H1 (cell line): Measurements from ENCODE around the gene ITPR1. TPM values are rescaled to one million over a fixed set of nuclear protein-coding genes. Genes with fewer than 3 reads are reported as not detected.

Source experiments
- CTCF ChIA-PET: fragments of 300-600 bp; sonication (Branson Sonifier 250); formaldehyde crosslinking; loops from one replicate; lab custom pipeline; 2021; ENCODE audit not compliant: partially characterized antibody; lab: Charles Lee
- POLR2A ChIA-PET: fragments of 300-600 bp; sonication (Branson Sonifier 250); formaldehyde crosslinking; loops from one replicate; lab custom pipeline; 2021; ENCODE audit warnings: inconsistent platforms; ENCODE audit not compliant: partially characterized antibody; lab: Charles Lee
- DNase-seq, 2 experiments: peaks; one replicate each; pipeline versions ENCODE4 v3.0.0 to v3.0.0-alpha.2; 2010 to 2022; ENCODE audit warnings: low spot score in 2 of 2, low read depth in 1 of 2, mixed read lengths in 1 of 2
- FAIRE-seq: peaks from 2 replicates; lab custom pipeline; 2011; peaks lifted over from hg19 to GRCh38; lab: Jason Lieb, UNC
- H2AFZ ChIP-seq: 2 replicates; pipeline ENCODE4 v1.8.1; 2012; ENCODE audit warnings: low read length, inconsistent platforms
- H2AK5ac ChIP-seq: 2 replicates; pipeline ENCODE4 v1.6.1; 2013; ENCODE audit warnings: low read depth, low read length
- H2BK120ac ChIP-seq: replicated peaks from 2 replicates; pipeline ENCODE3; 2013; ENCODE audit warnings: low read depth, low read length, inconsistent platforms
- H2BK12ac ChIP-seq: 2 replicates; pipeline ENCODE4 v1.6.1; 2013; ENCODE audit warnings: low read depth, low read length
- H2BK15ac ChIP-seq: 2 replicates; pipeline ENCODE4 v1.6.1; 2013; ENCODE audit warnings: low read length
- H2BK20ac ChIP-seq: 2 replicates; pipeline ENCODE4 v1.6.1; 2013; ENCODE audit warnings: low read length
- H2BK5ac ChIP-seq: 2 replicates; pipeline ENCODE4 v1.6.1; 2013; ENCODE audit warnings: low read depth, low read length
- H3K14ac ChIP-seq: 2 replicates; pipeline ENCODE4 v1.6.1; 2013; ENCODE audit warnings: inconsistent platforms; ENCODE audit not compliant: insufficient read length
- H3K18ac ChIP-seq: 2 replicates; pipeline ENCODE4 v1.6.1; 2013; ENCODE audit warnings: low read length; ENCODE audit errors: extremely low read depth
- H3K23ac ChIP-seq: 2 replicates; pipeline ENCODE4 v1.6.1; 2013; ENCODE audit warnings: inconsistent platforms; ENCODE audit not compliant: insufficient read length
- H3K23me2 ChIP-seq: 2 replicates; pipeline ENCODE4 v1.6.1; 2013; ENCODE audit warnings: low read depth, low read length
- H3K27ac ChIP-seq: 2 replicates; pipeline ENCODE4 v1.6.1; 2011; ENCODE audit warnings: low read depth, low read length, inconsistent platforms
- H3K27me3 ChIP-seq, 4 experiments: replicated peaks in 1 of 4; 1 replicate in 1 of 4; 2 replicates in 3 of 4; pipeline versions ENCODE4 v1.6.1 to v1.8.1; 2011 to 2013; ENCODE audit warnings: low read length in 3 of 4, mild to moderate bottlenecking in 3 of 4, inconsistent platforms in 2 of 4, mixed read lengths in 2 of 4, moderate library complexity in 1 of 4; ENCODE audit not compliant: control insufficient read depth in 3 of 4, insufficient read depth in 3 of 4; ENCODE audit errors: extremely low read depth in 1 of 4
- H3K36me3 ChIP-seq, 4 experiments: 2 replicates each; pipeline versions ENCODE4 v1.6.1 to v1.8.1; 2011 to 2013; ENCODE audit warnings: mild to moderate bottlenecking in 4 of 4, low read length in 3 of 4, moderate library complexity in 2 of 4, control low read depth in 1 of 4, inconsistent platforms in 1 of 4; ENCODE audit not compliant: insufficient read depth in 4 of 4, control insufficient read depth in 2 of 4
- H3K4ac ChIP-seq: replicated peaks from 2 replicates; pipeline ENCODE3; 2013; ENCODE audit warnings: low read length, low read depth, mixed read lengths, inconsistent platforms; ENCODE audit not compliant: insufficient read length
- H3K4me1 ChIP-seq, 4 experiments: replicated peaks in 1 of 4; 1 replicate in 1 of 4; 2 replicates in 3 of 4; pipeline versions ENCODE4 v1.6.1 to v1.8.1; 2011 to 2013; ENCODE audit warnings: low read length in 3 of 4, inconsistent platforms in 2 of 4, mixed read lengths in 1 of 4; ENCODE audit not compliant: insufficient read depth in 4 of 4, control insufficient read depth in 3 of 4
- H3K4me2 ChIP-seq, 2 experiments: 2 replicates each; pipeline versions ENCODE4 v1.6.1 to v1.8.1; 2011 to 2013; ENCODE audit warnings: low read depth in 2 of 2, low read length in 2 of 2, control low read depth in 1 of 2, inconsistent platforms in 1 of 2, mild to moderate bottlenecking in 1 of 2; ENCODE audit not compliant: insufficient read depth in 1 of 2
- H3K4me3 ChIP-seq, 4 experiments: fragments of 200-600, 300-600 bp in 1 of 4; sonication (generic), shearing (Covaris generic), sonication (Bioruptor Twin) in 1 of 4; 2 replicates each; pipeline versions ENCODE4 v1.5.1 to v1.8.1; 2011 to 2016; ENCODE audit warnings: low read length in 4 of 4, low read depth in 3 of 4, control low read depth in 2 of 4, inconsistent platforms in 2 of 4, mild to moderate bottlenecking in 2 of 4, mixed read lengths in 1 of 4, moderate library complexity in 1 of 4; ENCODE audit not compliant: insufficient read depth in 2 of 4; ENCODE audit errors: extremely low read depth in 1 of 4
- H3K56ac ChIP-seq: replicated peaks from 2 replicates; pipeline ENCODE3; 2013; ENCODE audit warnings: low read depth, mild to moderate bottlenecking, mixed read lengths, low read length, inconsistent platforms; ENCODE audit not compliant: insufficient read length
- H3K79me1 ChIP-seq: 2 replicates; pipeline ENCODE4 v1.6.1; 2013; ENCODE audit warnings: low read depth, low read length, control low read depth
- H3K79me2 ChIP-seq, 2 experiments: 2 replicates each; pipeline versions ENCODE4 v1.6.1 to v1.8.1; 2012 to 2013; ENCODE audit warnings: low read length in 2 of 2, mild to moderate bottlenecking in 2 of 2, inconsistent platforms in 1 of 2; ENCODE audit not compliant: insufficient read depth in 2 of 2, control insufficient read depth in 1 of 2
- H3K9ac ChIP-seq, 4 experiments: replicated peaks in 1 of 4; 1 replicate in 1 of 4; 2 replicates in 3 of 4; pipeline versions ENCODE4 v1.6.1 to v1.8.1; 2011 to 2013; ENCODE audit warnings: low read depth in 3 of 4, low read length in 3 of 4, control low read depth in 2 of 4, mild to moderate bottlenecking in 2 of 4, moderate library complexity in 2 of 4, inconsistent platforms in 1 of 4; ENCODE audit errors: extremely low read depth in 1 of 4
- H3K9me3 ChIP-seq, 2 experiments: 2 replicates each; pipeline versions ENCODE4 v1.6.1 to v1.8.1; 2012 to 2013; ENCODE audit warnings: mild to moderate bottlenecking in 2 of 2, moderate library complexity in 2 of 2, control low read depth in 1 of 2, inconsistent platforms in 1 of 2, low read depth in 1 of 2, low read length in 1 of 2, mixed read lengths in 1 of 2; ENCODE audit not compliant: insufficient read depth in 2 of 2
- H4K20me1 ChIP-seq, 2 experiments: replicated peaks in 1 of 2; 2 replicates each; pipeline versions ENCODE3 to v1.8.1; 2011 to 2013; ENCODE audit warnings: inconsistent platforms in 2 of 2, low read length in 2 of 2, mild to moderate bottlenecking in 1 of 2; ENCODE audit not compliant: insufficient read depth in 2 of 2, control insufficient read depth in 1 of 2
- H4K5ac ChIP-seq: 2 replicates; pipeline ENCODE4 v1.6.1; 2013; ENCODE audit warnings: low read length, low read depth, mixed read lengths, inconsistent platforms; ENCODE audit not compliant: insufficient read length
- H4K8ac ChIP-seq: 2 replicates; pipeline ENCODE4 v1.8.0; 2013; ENCODE audit warnings: mild to moderate bottlenecking, moderate library complexity, low read length, inconsistent platforms; ENCODE audit not compliant: insufficient read depth; ENCODE audit errors: extremely low read depth
- H4K91ac ChIP-seq: replicated peaks from 2 replicates; pipeline ENCODE3; 2013; ENCODE audit warnings: low read length, mixed read lengths, inconsistent platforms; ENCODE audit not compliant: insufficient read length
- CTBP2 ChIP-seq: IDR thresholded peaks from 2 replicates; pipeline ENCODE4 v1.7.0; 2011; ENCODE audit warnings: borderline replicate concordance, mild to moderate bottlenecking, moderate library complexity, mixed read lengths, low read length; ENCODE audit not compliant: insufficient read depth, insufficient read length
- WGBS, 2 experiments: shearing (Covaris generic) in 1 of 2; methylation state at CpG; one replicate each; pipeline versions ENCODE4 v1.1.6 to v1.1.7; 2013 to 2015; ENCODE audit warnings: low lambda C conversion rate in 2 of 2, mixed read lengths in 2 of 2, inconsistent platforms in 1 of 2, low coverage in 1 of 2, missing lambda C conversion rate in 1 of 2; ENCODE audit not compliant: insufficient replicate concordance in 2 of 2, insufficient coverage in 1 of 2, insufficient read length in 1 of 2; ENCODE audit errors: extremely low coverage in 1 of 2, missing lambda C conversion rate in 1 of 2; 5-methylcytosine and 5-hydroxymethylcytosine counted together
- polyA plus RNA-seq, 7 experiments: library from polyadenylated mRNA; depleted of rRNA in 3 of 7; stranded (reverse) in 5 of 7; unstranded in 2 of 7; fragments of >200 nt in 5 of 7; fragments of 200-250 nt in 2 of 7; gene quantifications; 1 replicate in 5 of 7; 2 replicates in 1 of 7; 4 replicates in 1 of 7; pipeline versions ENCODE4 v1.2.1 to v1.2.3, GENCODE V29; 2011 to 2013; ENCODE audit warnings: missing spikeins in 2 of 7, mixed read lengths in 2 of 7
- total RNA-seq: library from RNA; stranded (reverse); fragmentation: NEBNext Ultra II Directional; extraction: Animal tissue kit (Norgen Biotek cat#: 25700); gene quantifications from 2 replicates; pipeline ENCODE4 v1.2.1, GENCODE V29; 2021

Gene ITPR1
- total and polyA plus RNA-seq, 2 of the 8 experiments (the other 6 are each of a cell fraction or from before 2014, with no cell fraction given), result 2.5 to 16.3 TPM

DNA sequence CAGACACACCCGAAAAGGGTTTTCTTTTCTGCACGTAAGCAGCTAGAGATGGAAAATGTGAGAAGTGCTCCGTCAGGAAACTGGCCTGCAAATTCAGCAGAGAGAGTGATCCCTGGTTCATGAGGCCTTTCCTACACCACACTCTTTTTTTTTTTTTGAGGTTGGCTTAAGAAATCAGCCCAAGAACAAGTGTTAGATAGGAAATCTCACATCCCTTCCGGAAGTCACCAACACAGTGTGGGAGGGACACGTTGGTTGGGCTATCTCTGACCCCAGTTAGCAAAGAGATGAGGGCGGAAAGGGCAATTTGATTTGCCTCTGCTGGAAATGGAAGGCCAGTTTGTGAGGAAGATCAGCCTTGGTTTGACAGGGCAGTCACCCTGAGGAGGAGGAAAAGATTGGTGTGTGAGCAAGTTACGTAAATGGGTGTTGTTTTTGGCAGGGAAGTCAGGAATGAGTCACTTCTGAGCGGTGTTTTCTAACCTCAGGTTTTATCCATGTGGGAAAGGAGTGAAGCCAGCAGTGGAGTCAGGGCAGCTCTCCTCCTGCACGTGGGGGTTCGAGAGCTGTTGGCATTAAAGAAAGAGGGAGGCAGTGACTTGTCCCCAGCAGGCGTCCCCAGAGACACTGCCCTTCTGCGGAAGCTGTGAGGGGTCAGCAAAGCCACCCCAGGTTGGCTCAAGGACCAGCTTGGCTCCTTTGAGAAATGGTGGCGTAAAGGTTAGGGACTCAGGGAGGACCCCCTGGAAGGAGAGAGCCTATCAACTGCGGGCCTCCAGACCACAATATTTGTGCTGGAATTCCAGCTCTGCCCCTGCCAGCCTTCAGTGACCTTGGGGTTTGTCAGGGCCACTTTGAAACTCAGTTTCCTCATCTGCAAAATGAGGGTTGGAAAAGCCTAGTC lies 248.5 kb downstream of the ITPR1 start:
- CTCF ChIA-PET, result interaction anchor here (0.9 to 3.1 kb wide), 3 partner anchors 8 to 30 kb away, joined by 4 to 10 read pairs (median 8); no protein-coding TSS in a partner anchor
- no peak overlapping the region for H3K4me2 ChIP-seq
- TF ChIP-seq CTBP2, result no peak

More for the DNA sequence above, 248.5 kb downstream of the ITPR1 start:
- no peak overlapping the region for H2BK20ac ChIP-seq
- no peak overlapping the region for H4K5ac ChIP-seq
- H3K23ac ChIP-seq, result no peak overlapping the region
- H3K23me2 ChIP-seq, result no peaks in the 10 kb centered on the region
- DNase-seq (no peak), FAIRE-seq (no peak)
- H4K20me1 ChIP-seq, result no peaks in the 10 kb centered on the region
- H2BK120ac ChIP-seq, result no peak overlapping the region
- no peak overlapping the region for H2AFZ ChIP-seq
- no peak overlapping the region for H3K9ac ChIP-seq
- H3K4me1 ChIP-seq, result no peaks in the 10 kb centered on the region
- H2BK12ac ChIP-seq, result no peak overlapping the region
- no peak overlapping the region for H4K91ac ChIP-seq
- no peak overlapping the region for H3K4ac ChIP-seq
- no peaks in the 10 kb centered on the region for H3K79me1 ChIP-seq
- no peak overlapping the region for H2BK5ac ChIP-seq
- 82% methylated on average over 14 of the region's 14 CpGs; no CpG with 5 or more reads in 1 of the 2 experiments for WGBS, 2 experiments
- no peak overlapping the region for H3K14ac ChIP-seq
- no peak overlapping the region for H2BK15ac ChIP-seq
- no peak overlapping the region for H3K27ac ChIP-seq
- H2AK5ac ChIP-seq, result no peak overlapping the region
- no peak overlapping the region for H3K18ac ChIP-seq
- no peaks in the 10 kb centered on the region for H3K9me3 ChIP-seq
- POLR2A ChIA-PET, result interaction anchor here (0.6 kb wide), 1 partner anchor 457 kb away, joined by 3 read pairs; no protein-coding TSS in a partner anchor
- no peaks in the 10 kb centered on the region for H3K79me2 ChIP-seq
- H3K27me3 ChIP-seq, result no peaks in the 10 kb centered on the region
- H3K4me3 ChIP-seq, result no peak overlapping the region
- H4K8ac ChIP-seq, result no peak overlapping the region
- no peak overlapping the region for H3K56ac ChIP-seq
- no peaks in the 10 kb centered on the region for H3K36me3 ChIP-seq
